Effector memory CD8-positive, alpha-beta T cell (primary cell): Measurements from ENCODE around the gene BMF.
"Not testable (repeated sequence)": the region's sequence is repeated elsewhere in the genome, so short reads cannot be mapped to it uniquely, and the experiment has no call there.

Experiments
- ATAC-seq: fragments of 150-1000 bp; cut with Tn5 transposase; replicated peaks from 2 replicates; pipeline ENCODE4 v1.10.0; 2021; ENCODE audit warnings: mild to moderate bottlenecking, moderate library complexity
- DNase-seq, 3 experiments: peaks; one replicate each; pipeline ENCODE4 v3.0.0; 2021
- H3K27ac Mint-ChIP-seq, 2 donors: one replicate each; pipeline ENCODE4 v1.8.0; 2022; ENCODE audit warnings: mild to moderate bottlenecking in 2 of 2, mixed read lengths in 2 of 2, moderate library complexity in 2 of 2
- H3K27me3 Mint-ChIP-seq, 2 donors: one replicate each; pipeline ENCODE4 v1.8.0; 2022; ENCODE audit warnings: mixed read lengths in 2 of 2
- H3K36me3 Mint-ChIP-seq: one replicate; pipeline ENCODE4 v1.8.0; 2022; ENCODE audit warnings: mild to moderate bottlenecking, moderate library complexity, mixed read lengths; ENCODE audit not compliant: insufficient read depth
- H3K4me1 Mint-ChIP-seq, 2 donors: one replicate each; pipeline ENCODE4 v1.8.0; 2022; ENCODE audit warnings: low read depth in 2 of 2, mixed read lengths in 2 of 2
- H3K4me3 Mint-ChIP-seq, 2 donors: one replicate each; pipeline ENCODE4 v1.8.0; 2022; ENCODE audit warnings: mild to moderate bottlenecking in 2 of 2, mixed read lengths in 2 of 2, moderate library complexity in 2 of 2
- H3K9me3 Mint-ChIP-seq, 2 donors: one replicate each; pipeline ENCODE4 v1.8.0; 2022; ENCODE audit warnings: mixed read lengths in 2 of 2

Gene BMF

GRCh38 chr15:40136470-40137302 lies 28.0 kb upstream of the BMF start:
- DNase-seq (no peak), ATAC-seq (no peak)
- Mint-ChIP-seq H3K4me1 (no peaks in the 10 kb centered on the region), H3K9me3 (no peaks in the 10 kb centered on the region), H3K27ac (no peak overlapping the region), H3K4me3 (no peak overlapping the region), H3K36me3 (no peaks in the 10 kb centered on the region), H3K27me3 (no peaks in the 10 kb centered on the region)

GRCh38 chr15:40135846-40136450 lies 27.3 kb upstream of the BMF start:
- DNase-seq, H3K27me3 Mint-ChIP-seq, ATAC-seq, H3K9me3 Mint-ChIP-seq, H3K4me3 Mint-ChIP-seq, H3K4me1 Mint-ChIP-seq, H3K27ac Mint-ChIP-seq, H3K36me3 Mint-ChIP-seq: not testable (repeated sequence)

- Mint-ChIP-seq H3K4me1 (no peaks in the 10 kb centered on the region), H3K36me3 (peaks cover 7% of the 10 kb centered on the region), H3K4me3 (no peak overlapping the region), H3K9me3 (no peaks in the 10 kb centered on the region), H3K27me3 (peaks cover under 1 to 3% of the 10 kb centered on the region in 2 donors), H3K27ac (no peak overlapping the region)
- DNase-seq (no peak), ATAC-seq (no peak)
These were observed 26.2 kb upstream of the BMF start for GRCh38 chr15:40134885-40135284.

- H3K36me3 Mint-ChIP-seq, result peaks cover 10% of the 10 kb centered on the region
- no peak overlapping the region for H3K27ac Mint-ChIP-seq
- H3K27me3 Mint-ChIP-seq, result peaks cover 12 to 16% of the 10 kb centered on the region in 2 donors
- no peak for DNase-seq
- ATAC-seq, result no peak
- no peak overlapping the region for H3K4me3 Mint-ChIP-seq
- H3K9me3 Mint-ChIP-seq, result no peaks in the 10 kb centered on the region
- H3K4me1 Mint-ChIP-seq, result no peaks in the 10 kb centered on the region
These were observed 24.9 kb upstream of the BMF start for GRCh38 chr15:40133544-40133943.

- no peaks in the 10 kb centered on the region for H3K9me3 Mint-ChIP-seq
- no peak for ATAC-seq
- DNase-seq, result no peak
- peak overlapping the region in 1 of 2 donors; percentile 44 for H3K27ac Mint-ChIP-seq
- peaks cover 23 to 26% of the 10 kb centered on the region in 2 donors for H3K27me3 Mint-ChIP-seq
- no peaks in the 10 kb centered on the region for H3K4me1 Mint-ChIP-seq
- H3K36me3 Mint-ChIP-seq, result peaks cover 10% of the 10 kb centered on the region
- no peak overlapping the region for H3K4me3 Mint-ChIP-seq
These were observed 22.3 kb upstream of the BMF start for GRCh38 chr15:40130799-40131502.

- Mint-ChIP-seq H3K27ac (no peak overlapping the region), H3K27me3 (peaks cover 23 to 26% of the 10 kb centered on the region in 2 donors), H3K36me3 (peaks cover 10% of the 10 kb centered on the region), H3K4me1 (no peaks in the 10 kb centered on the region), H3K9me3 (no peaks in the 10 kb centered on the region), H3K4me3 (no peak overlapping the region)
- ATAC-seq (no peak), DNase-seq (no peak)
These were observed 21.4 kb upstream of the BMF start for GRCh38 chr15:40130118-40130517.

GRCh38 chr15:40128766-40129660 lies 20.3 kb upstream of the BMF start:
- Mint-ChIP-seq H3K4me1 (no peaks in the 10 kb centered on the region), H3K4me3 (no peak overlapping the region), H3K27me3 (peaks cover 23 to 26% of the 10 kb centered on the region in 2 donors), H3K36me3 (peaks cover 10% of the 10 kb centered on the region), H3K9me3 (no peaks in the 10 kb centered on the region), H3K27ac (no peak overlapping the region)
- ATAC-seq, result peak; percentile 51
- no peak for DNase-seq

- no peaks in the 10 kb centered on the region for H3K4me1 Mint-ChIP-seq
- H3K9me3 Mint-ChIP-seq, result no peaks in the 10 kb centered on the region
- ATAC-seq (no peak), DNase-seq (no peak)
- no peak overlapping the region for H3K27ac Mint-ChIP-seq
- peaks cover 8% of the 10 kb centered on the region for H3K36me3 Mint-ChIP-seq
- no peak overlapping the region for H3K4me3 Mint-ChIP-seq
- peaks cover 23 to 26% of the 10 kb centered on the region in 2 donors for H3K27me3 Mint-ChIP-seq
These were observed 17.3 kb upstream of the BMF start for GRCh38 chr15:40125950-40126349.

- not testable (repeated sequence) for DNase-seq, H3K9me3 Mint-ChIP-seq, H3K36me3 Mint-ChIP-seq, ATAC-seq, H3K4me1 Mint-ChIP-seq, H3K27ac Mint-ChIP-seq, H3K4me3 Mint-ChIP-seq
- H3K27me3 Mint-ChIP-seq, result peaks cover 22 to 23% of the 10 kb centered on the region in 2 donors
These were observed 16.2 kb upstream of the BMF start for GRCh38 chr15:40124807-40125285.

GRCh38 chr15:40124333-40124732 lies 15.7 kb upstream of the BMF start:
- not testable (repeated sequence) for H3K9me3 Mint-ChIP-seq, ATAC-seq, H3K36me3 Mint-ChIP-seq, DNase-seq, H3K27ac Mint-ChIP-seq, H3K4me3 Mint-ChIP-seq, H3K4me1 Mint-ChIP-seq
- peaks cover 16 to 18% of the 10 kb centered on the region in 2 donors for H3K27me3 Mint-ChIP-seq

- H3K4me1 Mint-ChIP-seq, H3K9me3 Mint-ChIP-seq, H3K27ac Mint-ChIP-seq, DNase-seq, H3K36me3 Mint-ChIP-seq, H3K4me3 Mint-ChIP-seq: not testable (repeated sequence)
- peaks cover 12 to 13% of the 10 kb centered on the region in 2 donors for H3K27me3 Mint-ChIP-seq
- peak; percentile 35 for ATAC-seq
These were observed 15.2 kb upstream of the BMF start for GRCh38 chr15:40123863-40124262.

- DNase-seq, ATAC-seq, H3K4me3 Mint-ChIP-seq, H3K9me3 Mint-ChIP-seq, H3K36me3 Mint-ChIP-seq, H3K4me1 Mint-ChIP-seq, H3K27ac Mint-ChIP-seq, H3K27me3 Mint-ChIP-seq: not testable (repeated sequence)
These were observed 14.3 kb upstream of the BMF start for GRCh38 chr15:40122989-40123388.
